Panc1 (cell line): ENCODE measurements around the gene MAGI2.

ENCODE experiments used
- CTCF ChIP-seq: fragments of 450-650 bp; IDR thresholded peaks from 2 replicates; pipeline ENCODE4 v1.5.1; 2017; ENCODE audit warnings: mild to moderate bottlenecking
- POLR2AphosphoS5 ChIP-seq: IDR thresholded peaks from 2 replicates; pipeline ENCODE4 v1.6.1; 2012; ENCODE audit warnings: mild to moderate bottlenecking, low read depth, low read length, moderate library complexity

GRCh38 chr7:78543976-78544375 is 909.5 kb downstream of the MAGI2 start:
- TF ChIP-seq CTCF (no peak), POLR2AphosphoS5 (no peak)
